SH-SY5Y (cell line): Measurements from ENCODE around the gene DSCAML1.

ENCODE experiments used
- GATA2 ChIP-seq: IDR thresholded peaks from 2 replicates; pipeline ENCODE4 v1.6.1; 2011; ENCODE audit warnings: mild to moderate bottlenecking, low read depth, low read length
- GATA3 ChIP-seq: IDR thresholded peaks from 2 replicates; pipeline ENCODE4 v1.6.1; 2011; ENCODE audit warnings: low read depth, mild to moderate bottlenecking, low read length, moderate library complexity

DNA sequence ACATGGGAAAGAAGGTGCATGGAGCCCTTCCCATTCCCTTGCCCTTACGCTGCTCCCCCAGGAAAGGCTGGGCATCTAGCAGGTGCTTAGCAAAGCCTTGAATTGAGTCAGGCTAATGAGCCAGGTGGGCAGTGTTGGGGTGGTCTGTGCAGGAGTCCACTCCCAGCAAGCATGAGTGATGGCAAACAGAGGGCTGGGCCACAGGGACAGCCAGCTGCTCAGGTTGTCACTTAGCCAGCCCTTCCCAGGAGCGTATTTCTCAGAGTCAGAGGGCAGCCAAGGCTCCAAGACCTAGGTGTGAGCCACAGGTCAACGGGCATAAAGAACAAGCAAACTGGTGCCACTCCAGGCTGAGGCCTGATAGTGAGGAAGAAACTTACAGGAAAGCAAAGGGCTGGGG, 149.8 kb downstream of the DSCAML1 start:
- no peak for TF ChIP-seq GATA3
- TF ChIP-seq GATA2, result no peak
